22Rv1 (cell line): ENCODE measurements around the gene KRT40.

Experiments used
- ZFX ChIP-seq: fragments of 450-650 bp; IDR thresholded peaks from 2 replicates; pipeline ENCODE4 v1.6.1; 2017; ENCODE audit warnings: antibody characterized with exemption, borderline replicate concordance
- TF ChIP-seq, protein P1 (sequence below): fragments of 450-650 bp; IDR thresholded peaks from 2 replicates; pipeline ENCODE4 v1.5.1; 2017; ENCODE audit warnings: mild to moderate bottlenecking

DNA sequence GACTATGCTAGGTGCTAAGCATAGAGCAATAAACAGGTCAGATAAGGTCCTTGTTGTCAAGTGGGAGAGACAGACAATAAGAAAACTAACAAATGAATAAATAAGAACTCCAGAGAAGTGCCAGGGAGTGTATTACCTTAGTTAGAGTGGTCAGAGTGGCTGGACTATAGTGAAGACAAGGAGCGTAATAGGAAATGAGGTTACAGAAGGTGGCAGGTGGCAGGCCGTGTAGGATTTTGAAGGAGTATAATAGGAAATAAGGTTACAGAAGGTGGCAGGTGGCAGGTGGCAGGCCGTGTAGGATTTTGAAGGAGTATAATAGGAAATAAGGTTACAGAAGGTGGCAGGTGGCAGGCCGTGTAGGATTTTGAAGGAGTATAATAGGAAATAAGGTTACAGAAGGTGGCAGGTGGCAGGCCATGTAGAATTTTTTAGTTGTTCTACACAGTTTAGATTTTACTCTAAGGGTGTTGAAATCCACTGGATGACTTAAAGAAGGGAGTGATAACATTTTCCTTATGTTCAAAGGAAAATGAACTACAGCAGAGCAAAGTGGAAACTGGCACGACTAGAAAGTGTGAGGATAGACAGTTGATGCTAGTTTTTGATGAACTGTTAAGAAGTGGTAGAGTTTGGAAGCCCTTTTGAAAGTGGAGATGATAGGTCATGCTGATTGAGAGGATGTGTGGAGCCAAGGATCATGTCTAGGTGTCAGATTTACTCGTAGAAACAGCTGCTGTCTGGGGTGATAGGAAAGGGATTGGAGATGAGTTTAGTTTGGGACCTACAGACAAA is 28.4 kb upstream of the KRT40 start:
- TF ChIP-seq, protein P1, sequence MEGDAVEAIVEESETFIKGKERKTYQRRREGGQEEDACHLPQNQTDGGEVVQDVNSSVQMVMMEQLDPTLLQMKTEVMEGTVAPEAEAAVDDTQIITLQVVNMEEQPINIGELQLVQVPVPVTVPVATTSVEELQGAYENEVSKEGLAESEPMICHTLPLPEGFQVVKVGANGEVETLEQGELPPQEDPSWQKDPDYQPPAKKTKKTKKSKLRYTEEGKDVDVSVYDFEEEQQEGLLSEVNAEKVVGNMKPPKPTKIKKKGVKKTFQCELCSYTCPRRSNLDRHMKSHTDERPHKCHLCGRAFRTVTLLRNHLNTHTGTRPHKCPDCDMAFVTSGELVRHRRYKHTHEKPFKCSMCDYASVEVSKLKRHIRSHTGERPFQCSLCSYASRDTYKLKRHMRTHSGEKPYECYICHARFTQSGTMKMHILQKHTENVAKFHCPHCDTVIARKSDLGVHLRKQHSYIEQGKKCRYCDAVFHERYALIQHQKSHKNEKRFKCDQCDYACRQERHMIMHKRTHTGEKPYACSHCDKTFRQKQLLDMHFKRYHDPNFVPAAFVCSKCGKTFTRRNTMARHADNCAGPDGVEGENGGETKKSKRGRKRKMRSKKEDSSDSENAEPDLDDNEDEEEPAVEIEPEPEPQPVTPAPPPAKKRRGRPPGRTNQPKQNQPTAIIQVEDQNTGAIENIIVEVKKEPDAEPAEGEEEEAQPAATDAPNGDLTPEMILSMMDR, result no peak
- no peak for TF ChIP-seq ZFX
